NCI-H524 (cell line): ENCODE measurements around the gene INS.
"Not testable (repeated sequence)": the region's sequence is repeated elsewhere in the genome, so short reads cannot be mapped to it uniquely, and the experiment has no call there.

ENCODE experiments used
- DNase-seq, 2 experiments: peaks; one replicate each; lab custom pipeline; 2025; lab: John Stamatoyannopoulos, UW

The INS gene

DNA sequence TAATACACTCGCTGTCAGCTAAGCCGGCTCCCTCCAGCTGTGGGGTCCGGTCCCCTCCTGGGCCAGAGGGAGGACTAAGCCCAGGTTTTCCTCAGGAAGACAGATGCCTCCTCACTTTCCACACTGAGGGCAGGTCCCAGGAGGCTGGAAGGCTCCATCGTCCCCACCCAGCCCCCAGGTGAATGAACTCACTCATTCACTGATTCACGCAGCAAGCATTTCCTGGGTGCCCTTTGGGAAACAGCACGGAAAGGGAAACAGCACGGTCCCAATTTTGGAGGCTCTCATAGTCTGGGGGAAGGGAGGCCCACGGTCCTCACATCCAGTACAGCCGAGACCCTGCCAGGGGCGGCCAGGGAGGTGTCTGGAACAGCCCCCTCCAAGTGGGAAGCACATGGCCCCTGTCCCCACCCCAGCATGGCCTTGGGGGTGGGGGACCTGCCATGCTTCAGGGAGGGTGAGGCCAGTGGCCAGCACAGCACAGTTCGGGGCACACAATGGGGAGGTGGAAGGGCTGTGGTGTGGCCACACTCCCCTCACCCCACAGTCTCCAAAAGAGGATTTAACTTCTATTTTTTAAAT is 19.9 kb upstream of the INS start:
- no peak for DNase-seq

DNA sequence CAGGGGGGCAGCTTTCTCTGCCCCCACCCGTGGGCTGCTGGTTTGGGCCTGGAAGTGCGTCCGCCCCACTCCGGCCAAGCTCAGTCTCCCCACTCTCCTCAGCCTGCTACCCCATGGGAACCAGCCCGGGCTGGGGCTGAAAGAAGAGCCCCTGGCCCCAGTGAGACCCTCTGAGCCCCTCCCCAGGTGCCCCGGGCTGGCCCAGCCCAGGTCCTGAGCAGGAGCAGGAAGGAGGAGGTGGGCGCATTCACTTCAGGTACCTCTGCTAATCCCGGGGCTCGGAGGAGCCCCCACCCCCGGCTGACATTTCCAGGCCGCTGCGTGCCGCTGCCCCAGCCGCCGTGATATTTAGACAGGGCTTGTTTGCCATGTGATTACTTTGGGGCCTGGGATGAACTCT is 19.3 kb upstream of the INS start:
- DNase-seq, result no peak

DNA sequence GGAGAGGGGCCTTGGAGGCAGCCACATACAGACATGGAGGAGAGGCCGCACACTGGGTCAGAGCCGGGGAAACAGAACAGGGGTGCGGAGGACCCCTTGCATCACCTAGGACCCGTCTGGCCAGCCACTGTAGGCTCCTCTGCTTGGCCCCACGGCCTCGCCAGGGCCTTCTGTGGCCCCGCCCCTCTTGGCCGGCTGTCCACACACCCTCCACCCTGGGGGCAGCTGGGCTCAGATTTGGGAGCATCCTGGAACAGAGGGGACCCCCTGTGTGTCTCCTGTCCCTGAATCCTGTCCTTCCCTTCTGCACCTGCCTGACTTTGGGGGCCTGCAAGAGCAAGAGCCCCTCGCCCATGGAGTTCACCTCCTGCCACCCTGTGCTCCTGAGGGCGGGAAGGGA is 18.5 kb upstream of the INS start:
- no peak for DNase-seq

DNA sequence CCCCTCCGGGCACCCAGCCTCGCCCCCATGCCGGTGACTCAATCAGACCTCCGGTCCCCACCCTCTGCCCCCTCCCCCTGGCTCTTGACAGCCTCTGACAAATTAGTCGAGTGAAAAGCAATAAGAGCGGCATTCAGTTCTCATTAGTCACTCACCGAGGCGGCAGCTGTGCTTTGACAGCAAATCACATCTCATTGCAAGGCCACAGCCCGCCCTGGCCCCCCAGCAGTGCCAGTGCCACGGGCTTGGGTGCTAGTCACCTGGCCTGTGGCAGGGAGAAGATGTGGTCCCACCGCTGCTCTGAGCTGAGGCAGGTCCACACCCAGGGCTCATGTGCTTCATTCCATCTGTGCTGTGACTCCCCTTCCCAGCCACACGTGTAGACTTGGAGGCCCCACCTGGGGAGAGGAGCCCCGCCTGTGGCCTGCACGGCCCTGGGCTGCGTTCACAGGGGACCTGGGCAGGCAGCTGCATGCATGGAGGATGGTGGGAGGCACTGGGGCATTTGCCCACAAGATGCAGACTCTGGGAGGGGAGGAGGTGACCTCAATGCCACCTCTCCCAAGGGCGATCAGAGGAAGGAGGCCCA is 18.0 kb upstream of the INS start:
- no peak for DNase-seq

- DNase-seq, result not testable (repeated sequence)
Observed at GRCh38 chr11:2178055-2178773, 17.2 kb upstream of the INS start.

- DNase-seq, result no peak
Observed at GRCh38 chr11:2177076-2177475, 16.1 kb upstream of the INS start.

GRCh38 chr11:2176389-2176900 is 15.4 kb upstream of the INS start:
- no peak for DNase-seq

DNA sequence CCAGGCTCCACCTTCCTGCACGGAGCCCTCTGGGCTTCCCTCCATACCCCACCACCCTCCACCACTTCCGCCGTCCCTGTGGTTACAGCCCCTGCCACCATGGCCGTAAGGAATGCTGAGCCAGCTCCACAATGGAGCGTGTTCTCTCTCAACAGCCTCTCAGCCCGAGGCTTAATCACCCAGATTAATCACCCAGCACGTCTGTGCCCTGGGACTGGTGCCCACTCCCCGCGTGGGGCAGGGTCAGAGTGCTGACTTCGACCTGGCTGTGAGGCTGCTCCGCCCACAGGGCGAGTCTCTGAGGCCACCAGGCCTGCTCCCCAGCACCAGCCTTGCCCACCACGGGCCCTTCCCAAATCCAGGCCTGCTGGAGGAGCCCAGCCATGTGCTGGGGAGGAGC is 14.7 kb upstream of the INS start:
- DNase-seq, result no peak

GRCh38 chr11:2174361-2174760 is 13.4 kb upstream of the INS start:
- DNase-seq, result no peak

DNA sequence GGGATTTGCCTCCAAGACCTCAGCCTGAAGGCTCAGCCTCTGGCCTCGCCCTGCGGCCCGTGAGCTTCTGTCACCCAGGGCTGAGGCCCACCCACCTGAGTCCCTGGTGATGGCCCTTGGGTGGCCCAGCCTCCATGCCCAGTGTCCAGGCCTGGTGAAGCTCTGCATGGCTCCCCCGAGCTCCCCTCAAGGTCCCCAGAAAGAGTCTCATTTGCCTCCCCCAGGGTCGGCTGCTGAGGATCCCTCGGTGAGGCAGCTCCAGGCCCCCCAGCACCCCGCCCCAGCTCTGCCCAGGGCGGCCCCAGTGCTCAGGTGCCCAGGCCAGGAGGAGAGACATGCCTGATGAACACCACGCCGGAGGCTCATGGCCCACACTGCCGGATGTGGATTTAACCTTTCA is 12.8 kb upstream of the INS start:
- DNase-seq, result no peak

DNA sequence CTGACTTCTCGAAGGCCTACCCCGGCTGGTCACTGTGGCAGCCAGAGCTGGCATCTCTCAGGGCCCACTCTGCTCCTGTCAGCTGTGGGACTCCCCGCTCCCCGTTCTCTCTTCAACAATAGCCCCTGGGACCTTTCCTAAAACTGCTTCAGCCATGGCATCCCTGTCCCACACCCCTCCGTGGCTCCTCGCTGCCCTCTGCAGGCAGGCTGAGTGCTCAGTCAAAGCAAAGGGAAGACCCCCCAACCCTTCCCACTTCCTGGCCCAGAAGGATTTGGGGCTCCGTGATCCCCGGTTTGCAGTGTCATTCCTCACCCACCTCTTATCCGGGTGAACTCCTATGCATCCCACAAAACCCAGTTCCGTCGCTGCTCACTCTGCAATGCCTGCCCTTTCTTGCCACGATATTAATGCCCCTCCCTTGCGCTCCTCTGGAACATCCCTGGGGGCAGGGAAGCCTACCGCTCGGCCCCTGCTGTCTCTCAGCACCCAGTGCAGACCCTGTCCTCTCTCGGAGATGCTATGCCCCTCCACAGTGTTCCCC is 12.2 kb upstream of the INS start:
- no peak for DNase-seq

- no peak for DNase-seq
Observed at GRCh38 chr11:2172676-2173075, 11.7 kb upstream of the INS start.

DNA sequence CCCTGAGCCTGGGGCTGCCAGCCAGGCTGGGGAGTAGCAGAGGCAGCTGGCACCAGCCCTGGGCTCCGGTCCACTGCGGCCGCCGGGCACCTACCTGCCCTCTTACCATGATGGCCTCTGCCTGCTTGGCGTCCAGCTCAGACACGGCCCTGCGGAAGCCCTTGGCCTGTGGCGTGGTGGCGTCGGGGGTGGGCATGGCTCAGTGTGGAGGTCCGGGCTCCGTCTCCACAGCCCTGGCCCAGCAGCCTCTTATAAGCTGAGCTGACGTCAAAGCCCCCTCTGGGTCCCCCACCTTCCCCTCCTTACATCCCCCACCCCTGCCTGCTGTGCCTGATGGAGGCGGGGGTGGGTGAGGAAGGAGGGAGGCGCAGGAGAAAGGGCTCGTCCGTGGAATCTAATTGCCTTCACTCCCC is 10.6 kb upstream of the INS start, which contains the start of gene TH:
TH (minus strand) TSS at position 225 of the 413 bp plus-strand sequence; CDS start at position 196, 29 bp downstream.
- DNase-seq, result no peak

GRCh38 chr11:2169626-2170570 is 8.9 kb upstream of the INS start:
- DNase-seq, result peak in 1 of 2 experiments; percentile 22

DNA sequence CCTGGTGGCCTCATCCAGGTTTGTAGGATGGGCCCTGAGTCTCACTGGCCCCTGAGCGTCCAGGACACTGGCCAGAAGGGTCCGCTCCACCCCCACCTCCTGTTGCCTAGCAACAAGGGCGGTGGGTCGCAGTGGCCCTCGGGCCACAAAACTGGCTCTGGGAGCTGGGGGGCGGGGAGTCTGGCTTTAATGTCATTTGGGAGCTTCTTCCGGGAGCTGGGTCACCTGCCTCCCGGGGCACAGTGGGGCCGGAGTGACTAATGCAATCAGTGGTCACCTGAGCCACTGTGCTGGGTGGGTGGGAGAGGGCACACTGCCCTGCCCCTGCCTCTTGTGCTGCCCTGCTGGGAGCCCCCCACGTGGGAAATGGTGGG is 8.0 kb upstream of the INS start:
- no peak for DNase-seq

DNA sequence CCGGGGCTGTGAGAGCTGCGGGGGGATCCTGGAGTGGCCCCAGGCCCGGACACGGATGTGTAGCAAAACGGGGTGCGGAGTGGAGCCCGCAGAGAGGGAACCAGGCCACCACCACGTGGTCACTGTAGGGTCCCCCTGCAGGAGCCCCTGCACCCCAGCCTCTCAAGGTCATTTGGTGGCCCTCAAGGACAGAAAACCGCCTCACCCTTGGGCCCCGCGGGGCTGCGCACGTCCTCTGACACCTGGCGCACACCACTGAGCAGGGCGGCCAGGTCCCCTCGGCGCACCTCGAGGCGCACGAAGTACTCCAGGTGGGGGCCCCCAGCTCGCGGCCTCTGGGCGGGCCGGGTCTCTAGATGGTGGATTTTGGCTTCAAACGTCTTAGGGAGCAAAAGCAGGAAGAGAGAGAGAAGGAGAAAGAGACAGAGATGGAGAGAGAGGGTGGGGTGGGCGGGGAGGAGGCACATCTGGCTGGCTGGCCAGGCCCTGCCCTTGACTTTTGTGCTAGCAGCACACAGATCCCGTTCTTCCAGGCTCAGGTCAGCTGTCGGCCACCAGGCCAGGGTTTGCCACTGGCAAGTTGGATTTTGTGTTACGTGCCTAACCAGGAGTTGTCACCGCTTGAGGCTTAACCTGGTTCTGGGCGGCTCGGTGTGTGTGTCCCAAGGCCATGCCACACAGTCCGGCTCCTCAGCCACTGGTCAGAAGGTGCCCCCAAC is 7.4 kb upstream of the INS start:
- no peak for DNase-seq

DNA sequence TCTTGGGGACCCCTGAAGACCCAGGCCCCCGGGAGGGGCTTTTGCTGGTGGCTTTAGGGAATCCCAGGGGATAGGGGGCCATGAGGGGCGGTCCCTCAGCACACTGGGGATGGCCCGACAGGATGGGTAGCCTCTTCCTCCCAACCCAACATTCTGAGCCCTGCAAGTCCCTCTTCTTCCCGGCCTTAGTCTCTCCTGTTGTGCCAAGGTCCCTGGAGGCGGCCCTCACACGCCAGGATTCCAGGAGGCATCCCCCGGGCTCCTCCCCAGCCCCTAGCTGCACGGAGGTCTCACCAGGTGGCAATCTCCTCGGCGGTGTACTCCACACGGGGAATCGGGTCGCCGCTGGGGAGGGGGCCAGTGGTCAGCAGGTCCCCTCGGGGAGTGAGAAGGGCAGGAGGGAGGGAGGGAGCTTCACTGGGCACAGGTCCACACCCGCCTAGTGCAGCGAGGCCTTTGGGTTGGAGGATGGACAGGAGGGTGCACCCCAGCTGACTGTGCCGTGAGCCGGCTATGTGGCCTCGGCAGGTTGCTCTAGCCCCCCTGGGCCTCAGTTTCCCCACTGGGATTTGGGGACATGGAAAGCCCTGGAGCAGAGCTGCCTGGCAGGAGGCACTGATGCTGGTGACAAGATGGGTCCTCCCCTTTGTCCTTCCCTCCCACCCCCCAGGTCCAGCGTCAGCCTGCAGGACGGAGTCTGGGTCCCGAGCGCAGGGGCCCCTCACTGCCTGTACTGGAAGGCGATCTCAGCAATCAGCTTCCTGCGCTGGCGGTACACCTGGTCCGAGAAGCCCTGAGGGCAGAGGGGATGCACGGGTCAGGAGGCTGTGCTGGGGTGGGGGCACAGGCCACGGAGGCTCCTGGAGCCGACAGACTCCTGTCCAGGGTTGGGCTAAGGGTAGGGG is 6.4 kb upstream of the INS start:
- no peak for DNase-seq

- DNase-seq, result peak in 1 of 2 experiments; percentile 36
Observed at GRCh38 chr11:2166091-2166851, 5.3 kb upstream of the INS start.

- no peak for DNase-seq
Observed at GRCh38 chr11:2165571-2165970, 4.6 kb upstream of the INS start.
